ENCODE measurements around the gene PSD4. TPM values are rescaled to one million over a fixed set of nuclear protein-coding genes. Genes with fewer than 3 reads are reported as not detected.

Gene PSD4
- total and polyA plus RNA-seq, 2 donors from 2014 or later = 16.2 to 42.0 TPM

DNA sequence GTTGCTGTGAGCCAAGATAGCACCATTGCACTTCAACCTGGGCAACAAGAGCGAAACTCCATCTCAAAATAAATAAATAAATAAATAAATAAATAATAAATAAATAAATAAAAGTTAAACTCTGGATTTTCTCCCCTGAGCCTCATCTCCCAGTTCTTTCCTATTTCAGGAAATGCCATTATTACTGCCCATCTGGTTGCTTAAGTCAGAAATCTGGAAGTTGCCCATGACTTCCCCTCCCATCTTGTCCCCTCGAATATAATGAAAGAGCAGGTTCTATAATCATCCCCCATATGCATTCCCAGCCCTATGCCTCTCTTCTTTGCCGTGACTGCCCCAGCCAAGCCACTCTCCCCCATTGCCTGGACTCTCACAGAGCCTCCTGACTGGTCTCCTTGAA, 4.2 kb upstream of the PSD4 start:
- Histone ChIP-seq H3K9me3 (ENCODE audit: control insufficient read depth in 2 of 3, insufficient read depth in 1 of 3, low read length in 3 of 3) (no peaks in the 10 kb centered on the region), H3K4me1 (ENCODE audit: control insufficient read depth in 2 of 3, insufficient read depth in 2 of 3, low read depth in 1 of 3, low read length in 3 of 3) (peaks cover 0 to 5% (median 4%) of the 10 kb centered on the region in 3 donors), H3K27me3 (ENCODE audit: control insufficient read depth, insufficient read depth, low read length) (no peaks in the 10 kb centered on the region), H3K9ac (ENCODE audit: low read length in 3 of 3) (no peak overlapping the region), H3K4me3 (ENCODE audit: low read length in 3 of 3) (no peak overlapping the region), H3K36me3 (ENCODE audit: control insufficient read depth in 2 of 3, insufficient read depth in 3 of 3, low read length in 3 of 3) (no peaks in the 10 kb centered on the region), H3K27ac (ENCODE audit: low read depth in 2 of 2, low read length in 2 of 2) (no peak overlapping the region)
- intact Hi-C loops (cut with DNase I) = no loop called here
- FAIRE-seq (no peak), DNase-seq (no peak)
- TF ChIP-seq CTCF (IDR thresholded peaks at IDR 0.05; ENCODE audit: borderline replicate concordance, extremely low read depth, insufficient read depth) = no peak

- no peak for DNase-seq
- H3K4me3 ChIP-seq (ENCODE audit: low read length in 3 of 3) = no peak overlapping the region
- no peak overlapping the region for H3K9ac ChIP-seq (ENCODE audit: low read length in 3 of 3)
- H3K9me3 ChIP-seq (ENCODE audit: control insufficient read depth in 2 of 3, insufficient read depth in 1 of 3, low read length in 3 of 3) = no peaks in the 10 kb centered on the region
- no peak overlapping the region for H3K27ac ChIP-seq (ENCODE audit: low read depth in 2 of 2, low read length in 2 of 2)
- no peak for FAIRE-seq
- TF ChIP-seq CTCF (IDR thresholded peaks at IDR 0.05; ENCODE audit: borderline replicate concordance, extremely low read depth, insufficient read depth) = no peak
- H3K36me3 ChIP-seq (ENCODE audit: control insufficient read depth in 2 of 3, insufficient read depth in 3 of 3, low read length in 3 of 3) = no peaks in the 10 kb centered on the region
- intact Hi-C loops (cut with DNase I) = no loop called here
- no peaks in the 10 kb centered on the region for H3K27me3 ChIP-seq (ENCODE audit: control insufficient read depth, insufficient read depth, low read length)
- H3K4me1 ChIP-seq (ENCODE audit: control insufficient read depth in 2 of 3, insufficient read depth in 2 of 3, low read depth in 1 of 3, low read length in 3 of 3) = peaks cover 0 to 5% (median 4%) of the 10 kb centered on the region in 3 donors
Measured at GRCh38 chr2:113171334-113172075, 2.3 kb upstream of the PSD4 start.

DNA sequence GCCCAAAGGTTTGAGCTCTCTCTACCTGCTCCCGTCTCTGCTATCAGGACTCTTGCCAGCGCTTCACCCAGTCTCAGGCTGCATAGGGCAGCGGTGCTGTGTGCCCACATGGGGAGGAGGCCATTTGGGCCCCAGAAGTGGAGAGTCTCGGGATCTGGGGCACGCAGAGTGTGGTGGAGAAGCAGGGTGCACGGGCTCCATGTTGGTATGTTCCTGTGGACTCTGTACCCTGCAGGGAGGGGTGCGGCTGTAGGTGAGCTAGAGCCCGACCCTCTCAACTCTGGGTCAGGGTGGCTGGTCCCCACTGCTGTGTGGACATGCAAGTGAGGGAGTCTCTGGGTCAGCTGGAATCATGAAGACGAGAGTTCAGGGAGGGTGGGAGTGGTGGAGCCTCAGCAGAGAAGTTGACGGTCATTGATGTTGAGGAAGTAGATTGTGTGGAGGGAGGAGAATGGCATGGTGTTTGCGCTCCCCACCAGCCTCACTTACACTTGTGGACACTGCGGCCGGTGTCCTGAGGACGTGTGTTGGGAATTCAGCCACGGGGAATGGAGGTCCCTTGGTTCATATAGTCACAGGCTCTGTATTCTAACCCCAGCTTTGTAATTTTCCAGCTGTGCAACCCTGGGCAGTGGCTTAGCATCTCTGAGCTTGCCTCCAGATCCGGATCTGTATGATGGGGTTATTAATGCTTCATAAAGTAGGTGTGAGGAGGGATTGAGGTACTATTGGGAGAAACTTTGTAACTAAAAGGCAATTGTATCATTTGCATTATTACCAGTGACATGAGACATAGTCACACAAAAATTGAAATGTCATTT, 840 bp upstream of the PSD4 start:
- H3K27ac ChIP-seq (ENCODE audit: low read depth in 2 of 2, low read length in 2 of 2) = no peak overlapping the region
- H3K9ac ChIP-seq (ENCODE audit: low read length in 3 of 3) = no peak overlapping the region
- no peaks in the 10 kb centered on the region for H3K27me3 ChIP-seq (ENCODE audit: control insufficient read depth, insufficient read depth, low read length)
- H3K9me3 ChIP-seq (ENCODE audit: control insufficient read depth in 2 of 3, insufficient read depth in 1 of 3, low read length in 3 of 3) = no peaks in the 10 kb centered on the region
- H3K4me1 ChIP-seq (ENCODE audit: control insufficient read depth in 2 of 3, insufficient read depth in 2 of 3, low read depth in 1 of 3, low read length in 3 of 3) = no peaks in the 10 kb centered on the region
- no peaks in the 10 kb centered on the region for H3K36me3 ChIP-seq (ENCODE audit: control insufficient read depth in 2 of 3, insufficient read depth in 3 of 3, low read length in 3 of 3)
- FAIRE-seq (no peak), DNase-seq (peak in 1 of 5 donors; percentile 57)
- H3K4me3 ChIP-seq (ENCODE audit: low read length in 3 of 3) = no peak overlapping the region
- no peak for TF ChIP-seq CTCF (IDR thresholded peaks at IDR 0.05; ENCODE audit: borderline replicate concordance, extremely low read depth, insufficient read depth)
- intact Hi-C loops (cut with DNase I) = no loop called here

Data from kidney (tissue), 14 donors.